Cerebellar cortex (tissue), 1 donor: ENCODE measurements around the gene GCN1.
A peak's percentile ranks its signal among the peaks of the same experiment; 100 is the strongest.

ENCODE experiments used
- DNase-seq: peaks from one replicate; pipeline ENCODE4 v3.0.0-alpha.2; 2015; ENCODE audit warnings: low spot score

Gene GCN1

DNA sequence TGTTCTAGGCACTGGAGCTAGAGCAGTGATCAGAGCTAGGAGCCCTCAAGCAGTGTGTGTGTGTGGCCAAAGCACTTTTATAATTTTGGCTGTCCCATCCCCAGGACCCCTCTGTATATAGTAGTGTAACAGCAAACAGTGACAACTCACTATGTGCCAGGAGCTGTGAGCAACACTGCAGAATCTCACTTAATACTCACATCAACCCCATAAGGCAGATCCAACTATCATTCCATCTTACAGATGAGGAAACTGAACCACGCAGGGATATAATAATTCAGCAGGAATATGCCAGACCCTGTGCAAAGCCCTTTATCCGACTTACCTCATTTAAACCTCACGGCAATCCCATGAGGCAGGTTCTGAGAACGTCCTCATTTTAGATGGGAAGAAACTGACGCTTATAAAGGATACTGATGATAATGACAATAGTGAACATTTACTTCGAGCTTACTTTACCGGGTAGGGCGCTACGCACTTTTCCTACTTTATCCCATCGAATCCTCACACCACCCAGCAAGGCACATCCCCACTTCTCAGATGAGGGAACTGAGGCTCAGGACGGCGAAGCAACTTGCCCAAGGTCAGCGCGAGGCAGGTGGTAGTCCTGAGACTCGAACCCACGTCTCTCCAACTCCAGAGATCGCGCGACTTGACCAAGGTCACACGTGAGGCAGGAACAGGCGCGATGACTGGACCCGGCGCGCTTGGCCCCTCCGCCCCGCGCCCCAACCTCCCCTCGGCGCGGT, 78.6 kb downstream of the GCN1 start:
- DNase-seq = no peak

DNA sequence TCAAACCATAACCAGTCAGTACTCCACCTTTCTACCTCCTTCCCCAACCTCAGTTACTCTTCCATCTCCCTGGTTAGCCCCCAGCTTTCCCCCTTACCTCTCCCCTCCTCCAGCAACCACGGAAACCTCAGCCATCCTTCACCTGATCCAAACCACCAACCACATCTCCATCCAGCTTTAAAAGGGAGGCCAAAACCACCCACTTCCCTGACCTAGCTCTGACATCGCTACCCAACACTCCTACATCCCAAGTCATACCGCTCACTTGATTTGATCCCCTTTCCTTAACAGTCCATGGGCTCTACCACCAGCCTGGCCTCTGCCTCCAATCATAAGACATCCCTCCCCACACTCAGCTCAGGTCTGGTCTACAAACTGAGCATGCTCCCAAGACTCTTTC, 79.4 kb downstream of the GCN1 start:
- no peak for DNase-seq

DNA sequence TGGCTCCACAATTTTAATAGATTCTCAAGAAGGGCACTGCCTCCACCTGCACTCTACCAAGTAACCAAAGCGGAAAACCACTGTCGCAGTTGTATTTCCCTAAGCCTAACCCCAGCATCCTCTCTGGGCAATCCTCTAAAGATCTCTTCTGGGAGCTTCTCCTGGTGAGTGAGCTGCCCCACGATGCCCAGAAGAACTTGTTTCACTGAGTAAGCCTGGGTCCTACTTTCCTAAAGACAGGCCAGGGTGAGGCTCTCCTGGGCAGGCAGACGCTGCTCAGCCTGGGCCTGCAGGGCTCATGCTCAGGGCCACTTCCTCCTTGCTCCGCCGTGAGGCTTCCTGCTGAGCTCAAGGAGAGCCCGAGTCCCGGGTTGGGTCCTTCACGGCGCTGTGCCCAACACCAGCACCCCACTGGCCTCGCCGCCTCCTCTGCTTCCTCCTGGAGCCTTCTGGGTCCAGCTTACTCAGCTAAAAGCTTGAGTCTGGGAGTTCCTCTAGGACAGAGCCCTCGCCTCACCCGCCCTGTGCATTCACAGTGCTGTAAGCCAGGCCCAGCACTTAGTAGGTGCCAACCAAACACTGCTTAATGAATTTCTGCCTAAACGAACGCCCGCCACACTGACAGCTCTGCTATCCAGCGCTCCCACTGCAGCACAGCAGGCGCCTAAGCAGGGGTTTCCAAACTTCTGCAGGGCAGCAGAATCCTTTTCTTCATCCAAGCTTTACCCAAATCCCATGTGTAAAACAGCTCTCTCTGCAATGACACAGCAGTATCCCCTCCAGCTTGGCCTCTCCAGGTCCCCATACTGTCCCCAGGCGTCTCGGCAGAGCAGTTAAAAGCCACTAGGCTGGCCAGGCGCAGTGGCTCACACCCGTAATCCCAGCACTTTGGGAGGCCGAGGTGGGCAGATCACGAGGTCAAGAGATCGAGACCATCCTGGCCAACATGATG, 83.7 kb downstream of the GCN1 start:
- DNase-seq = no peak

DNA sequence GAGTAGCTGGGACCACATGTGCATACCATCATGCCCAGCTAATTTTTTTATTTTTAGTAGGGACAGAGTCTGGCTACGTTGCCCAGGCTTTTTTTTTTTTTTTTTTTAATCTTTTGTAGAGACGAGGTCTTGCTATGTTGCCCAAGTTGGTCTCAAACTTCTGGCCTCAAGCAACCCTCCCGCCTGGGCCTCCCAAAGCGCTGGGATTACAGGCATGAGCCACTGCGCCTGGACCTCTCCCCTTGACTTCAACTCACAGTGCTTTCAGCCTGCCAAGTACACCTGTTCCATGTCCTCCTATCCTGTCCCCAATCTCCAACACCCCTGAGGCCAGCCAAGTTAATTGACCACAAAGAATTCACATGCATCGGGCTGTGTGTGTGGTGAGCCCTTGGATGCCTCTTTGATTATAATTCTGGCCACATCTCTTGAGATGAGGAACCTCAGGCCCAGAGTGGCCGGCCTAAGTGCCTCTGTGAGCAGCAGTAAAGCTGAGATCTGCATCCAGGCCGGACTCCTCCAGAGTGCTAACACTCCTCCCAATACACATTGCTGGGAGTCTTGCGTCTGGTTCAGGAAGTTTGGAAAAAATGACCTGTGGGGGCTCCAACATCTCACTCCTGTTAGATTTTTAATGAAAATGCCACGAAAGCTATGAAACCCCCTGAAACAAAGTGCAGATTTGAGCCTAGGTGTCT, 84.8 kb downstream of the GCN1 start:
- DNase-seq = no peak

DNA sequence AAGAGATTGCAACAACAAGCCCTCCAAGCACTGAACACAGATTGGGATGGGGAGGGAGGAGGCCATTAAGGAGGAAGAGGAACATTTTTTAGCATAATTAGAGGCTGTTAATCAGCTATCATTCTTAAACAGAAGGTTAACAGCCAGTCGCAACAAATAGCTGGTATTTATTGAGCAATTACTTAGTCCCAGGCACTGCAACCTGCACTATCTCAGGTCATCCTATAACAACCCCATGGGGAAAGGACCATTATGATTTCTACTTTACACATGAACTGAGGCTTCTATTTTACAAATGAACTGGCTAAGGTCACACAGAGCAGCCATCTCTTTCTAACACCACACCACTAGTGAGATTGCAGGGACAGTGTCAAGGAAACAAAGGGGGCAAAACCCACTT, 88.4 kb downstream of the GCN1 start:
- no peak for DNase-seq

DNA sequence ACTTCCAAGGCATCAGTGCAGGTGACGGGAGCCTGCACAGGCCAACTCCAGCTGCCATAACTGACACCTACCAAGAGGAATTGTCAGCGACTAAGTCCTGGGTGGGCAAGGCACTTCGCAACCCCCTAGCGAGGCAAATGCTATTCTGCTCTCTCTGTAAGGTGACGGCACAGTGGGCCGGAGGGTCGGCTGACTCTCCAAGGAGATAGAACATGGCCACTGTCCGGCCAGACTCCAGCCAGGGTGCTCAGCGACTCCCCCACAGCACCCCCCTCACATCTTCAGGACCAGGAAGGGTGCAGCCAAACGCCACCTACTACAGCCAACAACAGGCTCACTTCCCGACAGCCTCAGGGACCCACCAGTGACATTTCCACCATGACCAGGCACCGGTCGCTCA, 91.1 kb downstream of the GCN1 start:
- no peak for DNase-seq

DNA sequence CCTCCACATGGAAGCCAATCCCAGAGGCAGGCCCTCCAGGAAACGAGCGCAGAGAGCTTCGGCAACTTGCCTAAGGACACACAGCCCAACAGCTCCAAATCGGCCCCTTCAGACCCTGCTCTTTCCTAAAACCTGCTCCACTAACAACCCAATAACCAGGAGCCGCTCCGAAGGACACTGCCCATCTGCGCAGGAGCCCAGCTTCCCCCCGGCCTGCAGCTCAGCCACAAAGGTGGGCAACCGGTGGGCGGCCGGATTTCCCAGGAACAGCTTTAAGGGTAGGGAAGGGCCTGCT, 91.5 kb downstream of the GCN1 start:
- DNase-seq = no peak

DNA sequence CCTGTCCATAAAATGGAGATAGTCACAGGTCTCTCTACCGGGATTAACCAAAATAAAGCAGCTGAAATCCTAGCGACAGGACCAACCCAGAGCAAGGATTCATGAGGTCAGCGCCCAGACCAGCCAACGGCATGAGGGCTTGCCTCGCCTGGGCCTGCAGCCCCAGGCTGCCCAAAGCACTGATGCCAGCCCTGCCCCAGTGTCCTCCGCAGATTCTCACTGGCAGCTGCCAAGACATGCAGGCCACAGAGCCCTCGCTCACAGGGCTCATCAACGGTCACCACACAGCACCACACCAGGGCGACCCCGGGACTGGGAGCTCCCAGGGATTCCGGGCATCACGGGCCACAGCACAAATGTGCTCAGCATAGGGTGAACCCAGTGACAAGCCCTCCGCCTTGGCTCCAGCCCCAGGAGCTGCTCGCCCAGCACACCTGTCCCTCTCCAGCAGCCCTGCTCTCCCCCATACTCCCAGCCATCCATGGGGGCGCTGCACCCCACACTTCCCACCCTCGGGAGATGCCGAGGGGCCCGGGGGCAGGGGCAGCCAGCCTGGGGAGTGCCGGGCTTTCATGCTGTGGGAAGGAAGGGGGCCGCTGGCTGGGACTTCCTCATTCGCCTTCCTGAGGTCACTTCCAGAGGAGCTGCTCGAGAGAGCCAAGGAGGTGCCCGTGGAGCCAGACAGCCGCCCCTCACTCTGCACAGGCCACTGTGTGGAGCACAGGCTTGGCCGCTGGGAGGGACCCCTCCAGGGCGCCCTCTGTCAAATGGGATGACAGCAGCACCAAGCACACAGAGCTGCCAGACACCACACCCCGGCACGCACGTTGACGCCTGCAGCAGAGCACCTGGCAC, 92.1 kb downstream of the GCN1 start:
- no peak for DNase-seq

DNA sequence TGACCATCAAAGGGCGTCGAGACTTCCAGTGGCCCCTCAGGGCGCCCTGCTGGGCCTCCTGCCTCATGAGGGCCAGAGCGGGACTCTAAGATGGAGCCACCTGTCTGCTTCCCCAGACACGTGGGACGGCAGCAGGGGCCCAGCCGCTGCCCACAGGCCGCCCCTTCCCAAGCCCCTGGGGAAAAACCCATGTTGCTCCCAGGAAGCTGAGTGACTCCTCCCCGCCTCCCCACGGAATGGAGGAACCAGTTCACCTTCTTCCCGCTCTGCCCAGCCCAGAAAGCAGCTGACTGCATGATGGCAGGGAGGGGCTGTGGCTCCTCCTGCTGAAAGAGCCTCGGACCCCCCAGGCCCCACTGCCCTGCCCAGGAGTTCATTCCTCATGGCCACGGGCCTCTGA, 92.9 kb downstream of the GCN1 start:
- DNase-seq = no peak

DNA sequence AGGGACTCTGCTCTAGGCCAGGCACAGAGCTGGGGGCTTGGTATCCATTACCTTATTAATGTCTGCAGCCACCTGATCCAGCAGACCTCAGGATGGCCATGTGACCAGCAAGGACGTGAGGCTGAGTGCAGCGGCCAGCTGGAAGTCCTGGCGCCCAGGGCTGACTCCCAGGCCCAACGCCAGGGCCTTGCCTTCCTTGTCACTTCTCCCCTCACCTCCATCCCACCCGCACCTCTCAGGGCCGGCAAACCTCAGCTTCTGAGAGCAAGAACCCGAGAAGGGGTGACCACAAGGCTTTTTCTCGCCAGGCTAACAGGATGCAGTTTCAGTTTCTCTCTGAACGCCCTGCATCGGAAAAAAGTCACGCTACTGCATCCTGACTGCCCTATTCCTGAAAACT, 93.3 kb downstream of the GCN1 start:
- DNase-seq = no peak

DNA sequence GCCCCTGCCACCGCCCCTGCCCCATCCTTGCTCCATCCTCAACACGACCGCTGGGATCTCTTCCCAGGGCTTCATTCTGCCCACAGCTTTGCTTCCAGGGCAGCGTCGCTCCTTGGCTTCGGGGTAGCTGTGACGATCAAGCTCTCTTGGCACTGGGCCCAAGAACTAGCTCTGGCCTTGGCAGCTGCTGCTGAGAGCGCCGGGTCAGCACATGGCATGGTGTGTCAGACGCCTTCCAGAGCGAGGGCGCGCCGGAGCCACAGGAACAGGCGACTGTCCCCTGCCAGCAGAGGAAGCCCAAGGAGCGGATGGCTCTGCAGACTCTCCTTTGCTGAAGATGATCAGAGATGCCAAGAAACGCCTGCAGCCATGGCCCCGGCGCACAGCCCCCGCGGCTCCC, 93.9 kb downstream of the GCN1 start:
- peak; percentile 78 for DNase-seq

DNA sequence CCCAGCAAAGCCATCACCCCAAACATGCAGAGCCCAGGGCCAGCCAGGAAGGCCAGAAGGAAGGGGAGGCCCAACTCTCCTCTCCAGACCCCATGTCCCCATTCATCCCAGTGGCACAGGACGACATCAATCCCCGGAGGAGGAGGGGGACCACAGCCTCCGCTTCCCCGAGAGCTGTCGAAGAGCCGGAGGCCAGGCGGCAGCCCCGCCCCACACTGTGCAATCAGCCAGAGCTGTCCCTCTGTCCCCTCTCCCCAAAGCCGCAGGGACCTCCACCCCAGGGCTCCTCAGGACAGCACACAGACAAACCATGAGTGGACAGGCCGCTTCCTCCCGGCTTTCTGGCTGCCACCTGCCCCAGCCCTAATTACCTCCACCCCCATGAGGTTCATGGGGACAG, 94.8 kb downstream of the GCN1 start:
- DNase-seq = no peak

DNA sequence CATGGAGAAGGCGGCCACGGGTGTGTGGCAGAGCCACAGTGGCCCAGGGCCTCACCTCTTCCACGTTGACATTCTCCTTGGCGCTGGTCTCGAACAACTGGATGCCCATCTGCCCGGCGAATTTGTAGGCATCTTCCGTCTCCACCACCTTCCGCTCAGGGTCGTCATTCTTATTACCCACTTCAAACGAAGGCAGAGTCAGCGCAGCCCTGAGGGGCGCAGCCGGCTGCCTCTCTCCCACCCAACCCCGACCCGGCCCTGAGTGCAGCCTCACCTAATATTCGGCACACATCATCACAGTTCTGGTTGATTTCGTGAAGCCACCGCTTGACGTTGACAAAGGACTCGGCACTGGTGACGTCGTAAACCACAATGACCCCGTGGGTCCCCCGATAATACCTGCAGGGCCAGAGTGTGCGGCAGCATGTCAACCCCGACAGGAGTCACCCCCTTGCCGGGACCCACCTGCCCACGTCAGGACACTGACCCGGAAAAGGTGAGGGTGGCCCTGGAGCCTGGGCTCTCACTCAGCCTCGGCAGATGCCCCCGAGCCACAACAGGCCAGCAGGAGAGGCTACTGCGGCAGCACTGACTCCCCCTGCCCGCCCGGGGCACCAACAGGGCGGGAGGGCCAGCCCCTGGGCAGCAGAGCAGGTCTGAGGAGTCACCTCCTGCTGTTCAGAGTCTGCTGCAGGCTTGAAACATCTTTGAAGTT, 95.6 kb downstream of the GCN1 start:
- no peak for DNase-seq

DNA sequence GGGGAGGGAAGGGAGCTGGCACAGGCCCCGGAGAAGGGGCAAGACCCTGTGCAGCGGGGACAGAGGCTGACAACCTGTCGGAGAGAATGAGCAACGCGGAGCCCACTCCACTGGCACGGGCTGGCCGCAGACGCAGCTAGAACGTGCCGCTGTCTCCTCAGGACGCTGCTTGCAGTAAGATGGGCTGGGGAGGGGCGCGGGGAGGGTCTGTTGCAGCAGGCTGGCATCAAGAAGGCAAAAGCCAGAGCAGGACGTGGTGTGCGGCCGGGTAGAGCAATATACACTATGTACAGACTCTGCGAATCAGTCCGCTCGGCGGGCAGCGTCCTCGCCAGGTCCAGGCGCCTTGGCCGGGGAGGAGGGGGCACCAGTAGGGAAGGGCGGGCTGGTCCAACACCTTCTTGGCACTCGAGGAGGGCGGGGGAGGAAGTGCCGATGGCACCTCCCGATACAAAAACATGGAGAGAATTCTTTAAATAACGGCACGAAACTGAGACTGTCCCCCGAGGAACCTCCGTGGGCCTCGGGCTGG, 97.8 kb downstream of the GCN1 start:
- DNase-seq = no peak

DNA sequence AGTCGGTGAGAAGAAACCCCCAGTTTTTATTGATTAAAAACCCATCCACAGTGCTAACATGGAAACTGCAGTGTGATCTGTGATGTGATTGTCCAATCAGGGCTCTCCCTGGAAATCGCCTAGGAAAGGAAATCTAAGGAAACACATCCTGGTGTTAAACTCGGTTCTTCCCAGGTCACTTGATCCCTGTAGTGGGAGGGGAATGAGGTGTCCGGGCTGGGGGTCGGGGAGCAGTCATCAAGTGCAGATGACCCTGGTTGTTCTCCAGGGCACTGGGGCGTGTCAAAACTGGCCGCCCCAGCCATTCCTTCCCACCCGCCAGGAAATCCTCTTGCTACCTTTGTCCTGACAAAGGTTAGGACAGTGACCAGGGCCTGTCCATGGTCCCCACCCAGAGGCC, 98.8 kb downstream of the GCN1 start:
- no peak for DNase-seq

DNA sequence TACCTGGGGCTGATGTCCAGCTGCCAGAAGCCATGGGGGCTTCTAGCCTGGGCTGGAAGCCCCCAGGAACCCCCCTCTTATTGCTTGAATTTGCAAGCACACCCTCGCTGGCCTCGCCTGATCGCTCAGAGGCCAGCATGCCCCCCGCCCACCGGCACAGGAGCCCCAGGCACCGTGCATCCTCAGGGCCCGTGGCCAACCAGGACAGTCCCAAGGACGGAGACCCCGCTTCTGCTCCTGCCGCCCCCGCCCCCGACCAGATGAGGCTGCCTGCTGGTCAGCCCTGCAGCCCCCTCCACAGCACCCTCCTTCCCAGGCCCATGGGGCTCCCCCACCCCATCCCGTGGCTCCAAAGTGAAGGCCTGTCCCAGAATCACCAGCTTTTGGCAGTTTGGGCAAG, 99.2 kb downstream of the GCN1 start:
- DNase-seq = no peak

DNA sequence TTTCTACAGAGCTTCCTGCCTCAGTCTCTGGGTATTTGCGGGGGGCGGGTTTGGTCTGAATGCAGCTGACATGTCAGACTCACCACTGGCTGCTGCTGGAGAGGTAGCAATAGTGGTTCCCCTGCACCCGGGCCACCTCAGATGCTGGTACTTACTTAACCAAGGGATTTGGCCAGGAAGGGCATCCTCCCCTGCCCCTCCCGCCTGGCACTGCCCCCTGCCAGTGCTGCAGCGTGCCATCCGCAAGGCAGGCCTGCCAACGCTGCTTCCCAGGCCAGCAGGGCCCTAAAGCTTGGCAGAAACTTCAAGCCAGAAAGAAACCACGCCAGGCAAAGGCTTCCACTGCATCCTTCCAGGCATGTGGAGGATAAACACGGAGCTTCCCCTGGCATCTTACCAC, 100.0 kb downstream of the GCN1 start:
- peak; percentile 89 for DNase-seq

DNA sequence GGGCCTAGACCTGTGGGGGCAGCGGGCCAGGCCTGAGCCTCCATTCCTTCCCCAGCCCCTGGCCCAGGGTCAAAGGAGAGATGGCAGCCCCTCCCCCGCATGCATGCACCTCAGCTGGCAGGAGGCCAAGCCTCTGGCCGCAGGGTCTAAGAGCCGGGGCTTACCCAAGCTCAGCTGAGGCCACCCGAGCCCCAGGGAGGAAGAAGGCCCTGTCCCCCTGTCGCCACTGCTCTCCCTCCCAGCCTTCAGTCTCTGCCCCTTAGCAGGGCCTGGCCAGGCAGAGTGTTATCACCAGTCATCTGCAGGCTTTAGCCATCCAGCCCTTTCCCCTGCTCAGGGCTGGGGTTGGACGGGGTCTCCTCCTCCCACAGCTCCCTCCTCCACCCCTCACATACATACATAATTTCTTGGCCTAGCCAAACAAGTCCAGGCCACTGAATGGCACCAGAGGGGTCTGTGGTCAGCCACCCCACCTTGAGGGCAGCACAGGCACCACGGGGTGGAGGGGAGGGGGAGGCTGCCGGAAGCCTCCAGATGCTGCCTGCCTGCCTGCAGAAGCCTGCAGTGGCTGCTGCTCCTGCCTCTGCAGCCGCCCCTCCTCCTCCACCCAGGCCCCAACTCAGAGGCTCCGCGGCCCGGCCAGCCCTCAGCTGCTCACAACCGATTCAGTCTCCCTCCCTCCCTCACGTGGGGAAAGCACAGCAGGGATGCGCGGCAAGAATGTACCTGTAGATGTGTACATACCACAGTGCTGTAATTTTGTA, 100.7 kb downstream of the GCN1 start:
- no peak for DNase-seq

DNA sequence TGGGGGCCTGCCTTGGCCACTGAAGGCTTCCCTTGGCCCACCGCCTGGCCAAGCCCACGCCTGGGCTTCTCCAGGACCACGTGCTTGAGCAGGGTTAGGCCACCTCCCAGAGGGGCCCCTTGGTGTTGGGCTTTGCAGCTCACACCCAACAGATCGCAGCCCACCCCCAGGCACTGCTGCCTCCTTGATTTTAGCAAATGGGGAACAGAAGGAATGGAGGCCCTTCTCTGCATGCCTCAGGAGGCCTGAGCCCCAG, 101.3 kb downstream of the GCN1 start:
- no peak for DNase-seq

DNA sequence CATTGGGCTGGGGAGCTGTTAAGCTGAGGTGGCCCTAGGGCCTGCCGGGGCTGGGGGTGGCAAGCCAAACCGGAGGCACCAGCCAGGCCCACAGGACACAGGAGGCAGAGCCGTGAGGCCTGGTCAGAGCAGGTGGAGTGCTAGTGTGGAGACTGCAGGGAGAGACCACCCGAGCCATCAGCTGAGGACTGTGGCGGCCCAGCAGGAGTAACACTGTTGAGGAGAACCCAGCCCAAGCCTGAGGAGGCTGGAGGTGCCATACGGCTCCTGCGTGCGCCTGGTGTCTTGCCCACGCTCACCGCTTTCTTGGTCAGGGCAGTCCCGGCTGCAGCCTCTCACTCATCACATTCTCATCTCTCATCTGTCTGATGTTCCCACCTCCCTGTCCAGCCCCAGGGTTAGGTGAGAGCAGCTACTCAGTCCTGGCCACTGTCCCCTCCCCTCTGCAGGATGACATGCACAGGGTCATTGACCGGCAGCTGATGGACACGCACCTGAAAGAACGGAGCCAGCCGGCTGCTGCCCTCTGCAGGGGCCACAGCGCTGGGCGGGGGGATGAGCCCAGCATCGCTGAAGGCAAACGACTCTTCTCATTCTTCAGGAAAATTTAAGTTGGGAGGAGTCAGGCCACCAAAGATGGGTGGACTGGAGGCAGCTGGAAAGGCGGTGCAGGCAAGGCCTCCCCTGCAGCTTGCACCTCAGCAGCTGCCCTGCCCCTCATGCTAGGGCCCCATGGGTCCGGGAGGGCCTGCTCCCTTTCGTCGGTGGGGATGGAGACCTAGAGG, 101.8 kb downstream of the GCN1 start:
- no peak for DNase-seq
